ENCODE results near the gene HOXC11.
A peak's percentile ranks its signal among the peaks of the same experiment; 100 is the strongest.

- no peak for TF ChIP-seq CTCF (conservative IDR thresholded peaks at IDR 0.05; ENCODE audit: low read depth in 2 of 2)
- TF ChIP-seq NANOG (IDR thresholded peaks at IDR 0.05; ENCODE audit: borderline replicate concordance), result no peak
- TF ChIP-seq EZH2 (IDR thresholded peaks at IDR 0.05; ENCODE audit: low read depth, unreplicated experiment), result peak; percentile 37
- no peak for TF ChIP-seq POLR2AphosphoS5 (IDR thresholded peaks at IDR 0.05; ENCODE audit: low read depth)
Measured at GRCh38 chr12:54022960-54023884, 50.3 kb downstream of the HOXC11 start.

All from GM23338 (cell line).